CD14-positive monocyte (primary cell): ENCODE measurements around the gene CWC22. TPM values are rescaled to one million over a fixed set of nuclear protein-coding genes. Genes with fewer than 3 reads are reported as not detected.

Experiments
- DNase-seq, 3 donors: peaks; one replicate each; pipeline ENCODE4 v3.0.0-alpha.2; 2011 to 2022
- H2AFZ ChIP-seq: 2 replicates; pipeline ENCODE4 v1.6.0; 2012; ENCODE audit warnings: mild to moderate bottlenecking, low read depth, low read length, inconsistent platforms; ENCODE audit not compliant: insufficient read depth, poor library complexity, severe bottlenecking
- H3K27ac ChIP-seq, 2 donors: 1 replicate in 1 of 2; 2 replicates in 1 of 2; pipeline ENCODE4 v1.5.1; 2012 to 2013; ENCODE audit warnings: low read length in 2 of 2, control low read depth in 1 of 2, inconsistent platforms in 1 of 2, low read depth in 1 of 2, mild to moderate bottlenecking in 1 of 2
- H3K27me3 ChIP-seq, 2 donors: one replicate each; pipeline versions ENCODE4 v1.6.0 to v1.6.1; 2011 to 2013; ENCODE audit warnings: low read length in 2 of 2; ENCODE audit not compliant: control insufficient read depth in 2 of 2, insufficient read depth in 2 of 2
- H3K36me3 ChIP-seq, 2 donors: replicated peaks in 1 of 2; 1 replicate in 1 of 2; 2 replicates in 1 of 2; pipeline versions ENCODE4 v1.5.1 to v1.6.1; 2012 to 2013; ENCODE audit warnings: low read length in 2 of 2, control low read depth in 1 of 2, inconsistent platforms in 1 of 2, mild to moderate bottlenecking in 1 of 2; ENCODE audit not compliant: insufficient read depth in 2 of 2, control insufficient read depth in 1 of 2
- H3K4me1 ChIP-seq, 2 donors: 1 replicate in 1 of 2; 2 replicates in 1 of 2; pipeline versions ENCODE4 v1.5.1 to v1.6.1; 2012 to 2013; ENCODE audit warnings: low read length in 2 of 2, control low read depth in 1 of 2, inconsistent platforms in 1 of 2, mild to moderate bottlenecking in 1 of 2, moderate library complexity in 1 of 2; ENCODE audit not compliant: insufficient read depth in 2 of 2, control insufficient read depth in 1 of 2
- H3K4me2 ChIP-seq: replicated peaks from 2 replicates; pipeline ENCODE3; 2012; ENCODE audit warnings: low read length, moderate library complexity, mild to moderate bottlenecking; ENCODE audit not compliant: poor library complexity, severe bottlenecking; ENCODE audit errors: extremely low read depth
- H3K4me3 ChIP-seq, 3 experiments: fragments of 200-600 bp in 1 of 3; sonication (generic) in 1 of 3; replicated peaks in 1 of 3; 1 replicate in 2 of 3; 2 replicates in 1 of 3; pipeline ENCODE4 v1.5.1; 2011 to 2013; ENCODE audit warnings: low read length in 3 of 3, mild to moderate bottlenecking in 3 of 3, control low read depth in 2 of 3, low read depth in 2 of 3, inconsistent platforms in 1 of 3, moderate library complexity in 1 of 3
- H3K79me2 ChIP-seq: 2 replicates; pipeline ENCODE4 v1.6.0; 2012; ENCODE audit warnings: mild to moderate bottlenecking, control low read depth, inconsistent platforms, low read length, moderate library complexity; ENCODE audit not compliant: insufficient read depth
- H3K9ac ChIP-seq: 2 replicates; pipeline ENCODE4 v1.6.0; 2017; ENCODE audit warnings: low read length, mild to moderate bottlenecking; ENCODE audit not compliant: insufficient read depth, poor library complexity, severe bottlenecking
- H3K9me3 ChIP-seq, 2 donors: replicated peaks in 1 of 2; 1 replicate in 1 of 2; 2 replicates in 1 of 2; pipeline versions ENCODE4 v1.5.1 to v1.6.1; 2012 to 2013; ENCODE audit warnings: low read length in 2 of 2, control low read depth in 1 of 2; ENCODE audit not compliant: control insufficient read depth in 1 of 2, insufficient read depth in 1 of 2
- H4K20me1 ChIP-seq: 2 replicates; pipeline ENCODE4 v1.6.0; 2012; ENCODE audit warnings: mild to moderate bottlenecking, low read length, control low read depth, moderate library complexity; ENCODE audit not compliant: insufficient read depth
- H3K27ac Mint-ChIP-seq, 7 donors: one replicate each; pipeline ENCODE4 v1.8.0; 2020; ENCODE audit warnings: mild to moderate bottlenecking in 7 of 7, mixed read lengths in 7 of 7, moderate library complexity in 6 of 7, inconsistent platforms in 2 of 7
- H3K27me3 Mint-ChIP-seq, 3 donors: one replicate each; pipeline ENCODE4 v1.8.0; 2021 to 2022; ENCODE audit warnings: low read depth in 3 of 3, mild to moderate bottlenecking in 3 of 3, mixed read lengths in 3 of 3, moderate library complexity in 3 of 3, inconsistent platforms in 1 of 3
- H3K36me3 Mint-ChIP-seq, 2 donors: one replicate each; pipeline ENCODE4 v1.8.0; 2020; ENCODE audit warnings: mixed read lengths in 2 of 2, inconsistent platforms in 1 of 2, mild to moderate bottlenecking in 1 of 2
- H3K4me1 Mint-ChIP-seq: one replicate; pipeline ENCODE4 v1.8.0; 2020; ENCODE audit warnings: mild to moderate bottlenecking, mixed read lengths
- H3K4me3 Mint-ChIP-seq, 2 donors: one replicate each; pipeline ENCODE4 v1.8.0; 2020; ENCODE audit warnings: mild to moderate bottlenecking in 2 of 2, mixed read lengths in 2 of 2, moderate library complexity in 1 of 2
- H3K9me3 Mint-ChIP-seq, 7 donors: one replicate each; pipeline ENCODE4 v1.8.0; 2020 to 2022; ENCODE audit warnings: mixed read lengths in 7 of 7, mild to moderate bottlenecking in 6 of 7, moderate library complexity in 6 of 7, inconsistent platforms in 2 of 7
- CTCF ChIP-seq: fragments of 200-600 bp; IDR thresholded peaks from one replicate; pipeline ENCODE4 v1.8.0; 2022; ENCODE audit warnings: antibody characterized with exemption, mild to moderate bottlenecking
- WGBS: methylation state at CpG from one replicate; pipeline ENCODE4 v1.1.5; 2013; ENCODE audit warnings: missing lambda C conversion rate; ENCODE audit not compliant: insufficient coverage; 5-methylcytosine and 5-hydroxymethylcytosine counted together
- intact Hi-C, 2 donors: fragments of 100-400 bp; cut with micrococcal nuclease; formaldehyde crosslinking; loops; one replicate each; pipeline versions ENCODE4 v1.15.0 to v1.15.1; 2023
- polyA plus RNA-seq, 3 donors: library from polyadenylated mRNA; depleted of rRNA in 1 of 3; unstranded in 2 of 3; stranded (reverse) in 1 of 3; fragments of 300-500 nt in 2 of 3; fragments of >200 nt in 1 of 3; fragmentation: Illumina TruSeq in 2 of 3; gene quantifications; 1 replicate in 2 of 3; 2 replicates in 1 of 3; pipeline ENCODE4 v1.2.3, GENCODE V29; 2012 to 2021

Gene CWC22
- polyA plus RNA-seq, 3 donors = 4.4 to 14.9 (median 9.5) TPM

GRCh38 chr2:180003073-180003472 is 4.0 kb downstream of the CWC22 start:
- Histone ChIP-seq H3K27me3 (no peaks in the 10 kb centered on the region), H3K9ac (no peak overlapping the region), H3K4me1 (peaks cover 49 to 50% of the 10 kb centered on the region in 2 donors), H3K4me3 (no peak overlapping the region), H3K27ac (peak overlapping the region in 1 of 2 donors; percentile 54), H3K36me3 (no peaks in the 10 kb centered on the region), H3K9me3 (no peaks in the 10 kb centered on the region), H2AFZ (peak overlapping the region; percentile 11), H3K4me2 (peak overlapping the region; percentile 2), H3K79me2 (peaks cover 88% of the 10 kb centered on the region), H4K20me1 (peaks cover 47% of the 10 kb centered on the region)
- WGBS = 80% methylated on average over 1 of the region's 1 CpG
- DNase-seq = peak in 2 of 3 donors; percentile 11 to 21
- TF ChIP-seq CTCF = no peak
- Mint-ChIP-seq H3K4me1 (peaks cover 50% of the 10 kb centered on the region), H3K36me3 (peaks cover 3 to 6% of the 10 kb centered on the region in 2 donors), H3K9me3 (peaks cover 0 to 2% (median 0%) of the 10 kb centered on the region in 7 donors), H3K27me3 (peaks cover 0 to 2% (median 1%) of the 10 kb centered on the region in 3 donors), H3K4me3 (no peak overlapping the region), H3K27ac (peak overlapping the region in 5 of 7 donors; percentile 52 to 87 (median 67))
- intact Hi-C loops = loop anchor here (5.0 to 10.0 kb wide), 2 partner anchors 972 to 979 kb away; partner anchors contain the start of gene UBE2E3 (in 1 of the 2)

GRCh38 chr2:180002198-180002770 is 4.8 kb downstream of the CWC22 start:
- Histone ChIP-seq H3K4me1 (peaks cover 47 to 49% of the 10 kb centered on the region in 2 donors), H3K79me2 (peaks cover 96% of the 10 kb centered on the region), H3K27me3 (no peaks in the 10 kb centered on the region), H3K4me3 (no peak overlapping the region), H4K20me1 (peaks cover 52% of the 10 kb centered on the region), H3K4me2 (peak overlapping the region; percentile 14), H3K9ac (no peak overlapping the region), H3K9me3 (no peaks in the 10 kb centered on the region), H3K27ac (peak overlapping the region in 1 of 2 donors; percentile 54), H3K36me3 (no peaks in the 10 kb centered on the region), H2AFZ (no peak overlapping the region)
- Mint-ChIP-seq H3K27ac (peak overlapping the region; percentile 52 to 87 (median 72)), H3K4me1 (peaks cover 50% of the 10 kb centered on the region), H3K27me3 (peaks cover 0 to 2% (median 1%) of the 10 kb centered on the region in 3 donors), H3K4me3 (no peak overlapping the region), H3K9me3 (peaks cover 0 to 2% (median 0%) of the 10 kb centered on the region in 7 donors), H3K36me3 (peaks cover 3 to 8% of the 10 kb centered on the region in 2 donors)
- peak; percentile 34 to 64 (median 55) for DNase-seq
- intact Hi-C loops = loop anchor here (5.0 to 10.0 kb wide), 2 partner anchors 973 to 980 kb away; partner anchors contain the start of gene UBE2E3 (in 1 of the 2)
- WGBS = 100% methylated on average over 1 of the region's 2 CpGs
- TF ChIP-seq CTCF = no peak
